Stimulated activated CD8-positive, alpha-beta memory T cell treated with anti-CD3 and anti-CD28 coated beads, Interleukin-4, amount 100 ng/mL, for 48 hours (primary cell): ENCODE data around the gene PDIA6.
"Not testable (repeated sequence)": the region's sequence is repeated elsewhere in the genome, so short reads cannot be mapped to it uniquely, and the experiment has no call there.

Experiments used
- DNase-seq: peaks from one replicate; pipeline ENCODE4 v3.0.0-alpha.2; 2020

Gene PDIA6

DNA sequence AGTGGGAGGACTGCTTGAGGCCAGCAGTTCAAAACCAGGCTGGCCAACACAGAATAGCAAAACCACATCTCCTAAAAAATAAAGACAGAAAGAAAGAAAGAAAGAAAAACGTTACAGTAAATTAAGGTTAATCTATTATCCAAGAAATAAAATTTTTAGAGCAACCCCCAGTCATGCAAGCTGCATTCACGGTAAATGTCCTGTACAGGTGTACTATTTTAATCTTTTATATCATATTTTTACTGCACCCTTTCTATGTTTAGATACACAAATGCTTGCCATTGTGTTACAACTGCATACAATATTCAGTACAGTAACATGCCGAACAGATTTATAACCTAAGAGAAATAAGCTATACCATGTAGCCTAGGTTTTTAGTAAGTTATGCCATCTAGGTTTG is 6.0 kb downstream of the PDIA6 start:
- no peak for DNase-seq

DNA sequence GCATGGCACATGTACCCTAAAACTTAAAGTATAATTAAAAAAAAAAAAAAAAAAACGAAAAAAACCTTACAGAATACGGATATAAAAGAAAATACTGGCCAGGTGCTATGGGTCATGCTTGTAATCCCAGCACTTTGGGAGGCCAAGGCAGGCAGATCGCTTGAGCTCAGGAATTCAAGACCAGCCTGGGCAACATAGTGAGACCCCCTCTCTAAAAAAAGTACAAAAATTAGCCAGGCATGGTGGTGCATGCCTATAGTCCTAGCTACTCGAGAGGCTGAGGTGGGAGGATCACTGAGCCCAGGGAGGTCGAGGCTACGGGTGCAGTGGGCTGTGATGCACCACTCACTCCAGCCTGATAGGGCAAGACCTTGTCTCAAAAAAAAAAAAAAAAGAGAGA is 6.6 kb downstream of the PDIA6 start:
- DNase-seq, result not testable (repeated sequence)

DNA sequence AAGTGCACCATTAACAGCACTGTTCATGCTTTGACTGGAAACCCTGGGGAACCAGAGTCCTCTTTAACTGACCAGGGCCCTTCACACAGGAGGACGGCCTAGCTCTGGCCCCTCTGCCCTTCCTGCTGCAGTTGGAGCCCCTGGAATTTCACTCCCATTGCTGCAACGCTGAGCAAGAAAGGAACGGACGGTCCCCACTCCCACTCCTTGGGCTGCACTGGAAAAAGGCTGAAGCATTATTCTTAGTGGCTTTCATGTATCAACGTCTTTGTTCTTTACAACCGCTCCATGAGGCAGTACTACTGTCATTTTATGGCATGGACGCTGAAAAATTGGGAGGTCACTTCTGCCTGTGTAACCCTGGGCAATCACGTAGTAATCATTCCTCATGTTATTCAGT is 9.9 kb downstream of the PDIA6 start:
- DNase-seq, result no peak

DNA sequence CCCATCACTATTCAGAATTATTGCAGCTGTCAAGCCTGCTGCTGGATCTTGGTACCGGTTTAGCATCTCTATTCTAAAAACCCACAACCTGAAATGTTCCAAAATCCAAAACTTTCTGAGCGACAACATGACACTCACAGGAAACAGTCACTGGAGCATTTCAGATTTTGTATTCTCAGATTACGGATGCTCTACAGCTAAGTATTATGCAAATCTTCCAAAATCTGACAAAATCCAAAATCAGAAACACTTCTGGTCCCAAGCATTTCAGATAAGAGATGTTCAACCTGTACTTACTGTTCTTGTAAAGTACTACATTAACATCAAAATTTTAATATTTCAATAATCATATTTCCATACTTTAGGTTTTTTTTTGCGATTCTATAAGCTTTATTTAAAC is 12.4 kb downstream of the PDIA6 start:
- no peak for DNase-seq

DNA sequence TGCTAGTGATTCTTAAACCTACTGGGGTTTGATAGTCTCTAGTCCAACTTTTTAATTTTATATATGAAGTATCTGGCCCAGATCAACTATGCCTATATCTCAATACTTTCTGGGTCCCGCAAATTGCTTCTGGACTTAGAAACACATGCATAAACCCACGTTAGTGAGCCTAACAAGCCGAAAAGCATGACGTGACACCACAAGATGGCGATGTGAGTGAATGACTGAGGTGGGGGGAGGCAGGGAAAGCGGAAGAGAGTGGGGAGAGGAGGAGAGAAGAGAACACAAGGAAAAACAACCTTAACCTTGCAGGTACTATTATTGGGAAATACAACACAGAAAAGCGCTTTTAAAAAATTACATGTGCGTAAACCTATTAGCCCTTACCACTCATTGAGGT is 13.8 kb downstream of the PDIA6 start:
- no peak for DNase-seq

DNA sequence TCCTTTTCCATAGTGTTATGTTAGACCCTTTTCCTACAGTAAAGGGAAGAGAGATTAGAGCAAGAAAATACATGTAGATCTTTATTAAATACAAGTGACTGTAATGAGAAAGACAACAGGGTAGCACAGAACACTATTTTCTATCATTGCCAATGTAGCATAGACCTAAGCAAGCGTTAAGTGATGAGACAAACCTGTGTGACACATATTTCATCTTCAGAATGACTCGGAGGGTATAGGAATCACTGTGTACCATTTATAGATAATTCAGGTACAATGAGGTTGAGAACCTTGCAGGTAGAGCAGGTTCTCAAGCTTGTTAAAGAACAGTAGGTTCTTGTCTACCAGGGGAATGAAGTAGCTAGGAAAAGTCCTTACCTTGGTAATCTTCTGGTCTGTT is 15.9 kb downstream of the PDIA6 start:
- DNase-seq, result no peak

DNA sequence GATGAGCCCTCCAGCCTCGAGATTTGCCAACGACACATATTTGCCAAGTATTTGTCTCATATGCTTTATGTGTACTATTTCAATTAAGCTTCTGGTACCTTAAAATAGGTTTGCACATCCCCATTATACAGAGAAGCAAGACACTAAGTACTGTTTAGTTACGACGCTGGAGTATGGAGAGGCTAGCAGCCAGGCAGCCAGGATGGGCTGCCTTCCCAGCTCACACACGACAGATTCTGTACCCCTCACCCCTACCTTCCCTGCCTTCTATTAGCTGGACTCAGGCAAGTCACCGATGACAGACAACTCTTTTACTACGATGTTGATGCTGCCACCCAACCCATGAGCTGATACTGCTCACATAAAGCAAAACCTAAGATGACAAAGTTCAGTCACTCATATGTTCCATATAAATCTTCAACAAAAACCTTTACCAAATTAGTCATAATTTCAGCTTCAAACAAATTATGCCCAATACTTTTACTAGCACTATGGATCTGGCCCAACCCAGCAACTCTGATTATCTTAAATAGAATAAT is 17.0 kb downstream of the PDIA6 start:
- no peak for DNase-seq

DNA sequence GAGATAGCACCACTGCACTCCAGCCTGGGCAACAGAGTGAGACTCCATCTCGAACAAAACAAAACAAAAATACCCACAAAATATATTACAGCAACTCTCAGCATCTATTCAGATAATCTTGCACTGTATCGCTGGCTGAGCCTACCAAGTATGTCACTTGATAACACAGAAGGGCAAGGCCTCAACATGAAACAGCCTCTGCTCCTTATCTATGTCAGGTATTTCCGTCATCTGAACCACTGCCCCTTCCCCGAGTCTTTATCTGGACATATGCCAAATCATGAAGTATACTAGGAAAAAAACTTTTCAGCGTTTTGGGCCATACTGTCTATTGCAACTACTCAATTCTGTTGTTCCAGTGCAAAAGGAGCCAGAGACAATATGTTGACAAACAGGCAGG is 17.7 kb downstream of the PDIA6 start:
- no peak for DNase-seq

DNA sequence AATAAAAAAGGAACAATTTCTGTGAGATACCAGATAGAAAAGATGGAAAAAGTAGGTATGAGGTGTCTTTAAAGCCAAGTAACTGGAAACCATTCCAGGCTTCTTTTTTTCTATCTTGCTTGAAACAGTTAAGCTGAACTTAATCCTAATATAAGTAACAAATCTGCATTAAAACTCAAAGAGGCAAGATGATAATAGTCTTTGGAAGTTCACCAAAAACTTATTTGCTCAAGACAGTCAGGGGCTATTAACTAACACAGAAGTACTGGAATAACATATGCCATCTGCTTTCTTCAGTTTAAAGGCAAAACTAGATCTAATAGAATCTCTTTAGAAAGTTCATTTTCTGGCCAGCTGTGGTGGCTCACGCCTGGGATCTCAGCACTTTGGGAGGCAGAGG is 18.8 kb downstream of the PDIA6 start:
- DNase-seq, result no peak

DNA sequence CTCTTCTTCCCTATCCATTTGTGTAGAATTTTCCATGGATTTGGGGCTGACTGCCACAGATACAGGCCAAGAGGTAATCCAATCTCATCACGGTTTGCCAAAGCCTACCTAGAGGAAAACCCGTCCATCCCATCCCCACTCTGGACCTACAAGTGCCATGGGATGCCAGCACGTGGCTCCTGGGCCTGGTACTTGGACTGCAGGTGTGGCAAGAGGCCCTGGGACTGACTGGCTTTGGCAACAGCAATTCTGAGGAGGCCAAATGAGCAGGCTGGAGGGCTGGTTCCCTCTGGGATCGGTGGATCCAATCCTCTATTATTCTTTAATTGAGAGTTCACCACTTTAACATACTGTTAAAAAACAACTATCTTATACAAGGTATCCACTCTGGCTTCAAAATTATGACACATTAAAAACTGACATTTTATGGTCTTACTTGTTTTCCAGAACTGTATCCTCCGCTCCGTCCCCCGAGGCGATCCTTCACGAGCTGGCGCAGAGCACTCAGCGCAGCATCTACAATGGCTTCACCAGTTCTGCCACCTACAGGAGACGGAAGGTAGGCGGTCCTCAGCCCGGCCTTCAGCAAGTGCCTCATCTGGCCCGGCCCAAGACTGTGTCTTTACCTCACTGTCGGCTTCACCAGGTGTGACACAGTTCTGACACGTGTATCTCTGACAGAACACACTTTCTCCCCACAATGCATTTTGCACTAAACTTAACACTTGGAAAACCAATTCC is 19.8 kb downstream of the PDIA6 start:
- no peak for DNase-seq

DNA sequence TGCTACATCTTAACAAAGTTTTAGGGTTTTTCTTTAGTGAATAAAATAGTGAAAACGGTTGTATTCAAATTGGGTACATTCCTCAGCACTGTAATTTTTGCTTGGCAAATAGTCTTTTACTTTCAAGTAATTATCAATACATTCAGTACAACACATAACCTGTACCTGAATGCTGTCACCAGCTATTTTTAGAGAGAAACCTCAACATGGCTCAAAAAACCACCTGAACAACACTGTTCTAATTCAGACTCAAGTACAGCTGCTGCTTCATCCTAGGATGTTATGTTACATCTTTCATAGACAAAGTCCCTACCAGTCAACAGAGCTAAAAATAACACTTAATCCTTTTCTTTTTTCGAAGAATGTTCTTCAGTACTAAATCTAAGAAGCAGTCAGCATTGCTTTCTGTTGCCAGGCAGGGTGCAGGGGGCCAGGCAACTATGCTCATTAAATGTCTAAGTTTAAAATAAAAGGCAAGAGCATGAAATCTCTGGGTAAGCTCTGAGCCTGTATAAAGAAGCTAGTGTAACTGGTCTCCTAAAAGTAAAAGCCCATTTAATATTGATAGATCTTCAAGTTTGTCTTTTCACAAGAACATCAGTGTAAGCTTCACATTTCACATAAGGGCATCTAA is 20.5 kb downstream of the PDIA6 start:
- no peak for DNase-seq

DNA sequence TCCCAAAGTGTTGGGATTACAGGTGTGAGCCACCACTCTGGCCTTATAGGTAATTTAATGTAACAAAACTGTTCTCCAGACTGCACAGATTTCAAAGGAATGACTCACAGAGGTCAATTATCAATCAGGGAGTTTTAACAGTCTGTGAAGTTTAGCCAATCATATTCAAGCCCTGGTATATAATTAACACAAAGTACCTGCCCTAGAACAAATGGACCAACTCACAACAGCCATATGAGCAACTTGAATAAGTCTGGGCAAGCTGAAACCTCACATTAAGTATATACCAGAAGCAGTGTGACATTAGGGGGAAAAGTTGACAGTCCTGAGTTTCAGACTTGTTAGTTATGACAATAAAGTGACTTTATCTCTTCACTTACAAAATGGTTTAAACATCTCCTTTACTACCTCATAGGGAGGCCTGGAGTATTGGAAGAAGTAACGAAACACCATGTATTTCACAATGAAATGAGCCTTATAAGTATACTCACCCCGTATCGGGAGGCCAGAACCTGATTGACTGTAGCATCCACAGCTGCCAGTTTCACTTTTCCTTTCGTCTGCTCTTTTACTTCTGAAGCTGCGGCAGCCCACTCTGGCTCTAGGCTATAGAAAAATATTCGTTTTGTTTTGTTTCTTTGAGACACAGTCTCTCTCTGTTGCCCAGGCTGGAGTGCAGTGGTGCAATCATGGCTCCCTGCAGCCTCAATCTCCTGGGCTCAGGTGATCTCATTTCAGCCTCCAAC is 22.2 kb downstream of the PDIA6 start:
- no peak for DNase-seq

DNA sequence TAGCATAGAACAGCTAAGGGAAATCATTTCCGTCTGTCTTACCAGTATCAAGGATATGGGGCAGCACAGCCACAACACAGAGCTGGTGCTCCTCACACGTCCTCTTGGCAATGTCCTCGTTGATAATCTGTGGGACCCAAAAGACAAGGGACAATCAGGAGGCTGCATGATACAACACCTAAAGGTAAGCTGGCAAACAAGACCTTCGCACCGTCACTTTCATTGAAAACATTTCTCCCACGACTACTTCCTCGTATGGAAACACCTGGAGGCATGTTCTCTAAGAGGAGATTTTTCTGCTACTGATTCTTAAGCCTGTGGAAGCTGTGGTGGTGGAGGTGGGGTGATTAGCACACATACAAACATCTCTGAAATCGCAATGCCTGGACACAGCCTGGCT is 23.7 kb downstream of the PDIA6 start:
- DNase-seq, result no peak

DNA sequence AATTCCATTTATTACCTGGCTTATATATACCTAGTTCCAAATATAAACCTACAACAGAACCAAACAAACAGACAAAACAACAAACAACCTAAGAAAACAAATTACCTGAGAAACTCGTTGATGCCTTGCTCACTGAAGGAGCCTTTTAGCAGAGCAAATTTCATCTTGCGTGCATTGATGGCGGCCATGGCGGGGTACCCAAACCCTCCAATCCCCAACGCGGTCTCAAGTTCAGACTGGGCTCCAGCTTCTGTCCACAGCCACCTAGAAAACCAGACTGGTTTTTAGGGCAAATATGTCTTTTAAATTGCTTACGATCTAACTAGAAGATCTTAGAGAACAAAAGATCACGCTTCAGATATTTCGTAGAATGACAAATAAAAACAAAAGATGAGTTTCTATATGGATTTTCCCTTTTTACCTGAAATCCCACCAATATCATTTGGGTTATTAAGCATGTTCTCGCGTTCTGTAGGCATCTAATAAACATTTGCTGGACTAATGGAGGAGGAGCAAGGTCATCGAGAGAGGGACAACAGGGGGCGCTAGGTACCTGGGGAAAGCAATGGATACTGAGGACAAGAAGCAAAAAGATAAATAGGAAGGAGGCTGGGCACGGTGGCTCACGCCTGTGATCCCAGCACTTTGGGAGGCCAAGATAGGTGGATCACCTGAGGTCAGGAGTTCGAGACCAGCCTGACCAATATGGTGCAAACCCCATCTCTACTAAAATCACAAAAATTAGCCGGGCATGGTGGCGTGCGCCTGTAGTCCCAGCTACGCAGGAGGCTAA is 25.2 kb downstream of the PDIA6 start:
- DNase-seq, result peak; percentile 61

DNA sequence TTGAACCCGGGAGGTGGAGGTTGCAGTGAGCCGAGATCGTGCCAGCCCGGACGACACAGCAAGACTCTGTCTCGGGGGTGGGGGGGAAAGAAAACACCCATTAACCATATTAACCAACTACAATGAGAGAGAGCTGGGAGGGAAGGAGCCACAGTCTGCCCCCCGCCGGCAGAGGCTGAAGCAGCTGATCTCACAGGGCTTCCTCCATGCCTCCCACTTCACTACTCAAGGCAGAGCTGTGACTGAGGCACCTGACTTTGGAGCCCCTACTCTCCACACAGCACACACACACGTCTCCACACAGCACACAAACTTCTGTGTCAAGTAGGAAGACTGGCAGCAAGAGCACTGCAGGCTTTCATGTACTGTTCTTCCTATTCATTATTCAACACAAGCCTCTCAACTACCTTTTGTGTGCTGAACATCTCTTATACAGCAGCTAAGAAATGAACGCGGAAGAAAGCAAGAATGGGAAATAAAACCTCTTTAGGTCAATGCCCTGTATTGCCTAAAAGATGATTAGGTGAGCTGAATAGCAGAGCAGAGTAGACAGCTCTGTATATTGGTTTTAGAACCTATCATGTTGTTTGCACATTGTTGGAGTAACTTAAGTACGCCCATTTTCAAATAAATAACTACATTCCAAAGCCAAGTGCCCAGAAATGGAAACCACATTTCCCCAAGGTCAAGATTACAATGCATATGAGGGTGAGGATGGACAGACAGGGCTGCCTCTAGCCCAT is 26.2 kb downstream of the PDIA6 start:
- no peak for DNase-seq

DNA sequence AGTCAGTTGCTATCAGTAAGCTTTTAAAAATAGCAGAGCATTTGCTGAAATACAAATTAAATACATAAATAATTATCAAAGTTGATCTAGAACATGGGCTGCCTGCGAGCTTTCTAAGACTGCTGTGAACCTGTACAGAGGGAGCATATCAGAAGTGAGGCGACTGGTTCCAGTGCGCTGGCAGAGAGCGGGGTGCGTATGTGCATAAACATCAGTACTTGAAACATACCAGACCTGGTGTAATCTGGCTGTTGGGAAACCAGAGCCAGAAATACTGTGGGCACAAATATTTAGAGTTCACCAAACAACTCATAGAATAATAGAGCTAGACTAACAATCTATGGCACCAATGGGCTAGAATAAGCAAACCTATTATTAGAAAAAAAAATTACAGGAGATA is 27.3 kb downstream of the PDIA6 start:
- DNase-seq, result no peak

DNA sequence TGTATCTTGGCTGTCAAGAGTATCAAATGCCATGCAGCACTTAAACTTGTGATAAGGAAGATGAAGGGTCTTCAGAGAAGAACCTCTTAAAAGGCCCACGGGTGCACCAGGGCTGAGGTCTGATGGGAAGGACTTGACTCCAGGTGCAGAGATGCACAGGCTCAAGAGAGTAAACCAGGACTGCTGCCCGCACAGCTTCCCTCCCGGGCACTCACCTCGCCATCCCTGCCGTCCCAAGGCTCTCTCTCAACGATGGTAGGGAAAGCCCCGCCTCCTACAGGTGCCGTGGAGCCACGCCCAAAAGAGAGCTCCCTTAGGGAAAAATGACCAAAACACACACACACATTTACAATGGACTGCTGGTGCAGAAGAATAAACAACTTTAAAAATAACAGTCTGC is 27.9 kb downstream of the PDIA6 start:
- no peak for DNase-seq

DNA sequence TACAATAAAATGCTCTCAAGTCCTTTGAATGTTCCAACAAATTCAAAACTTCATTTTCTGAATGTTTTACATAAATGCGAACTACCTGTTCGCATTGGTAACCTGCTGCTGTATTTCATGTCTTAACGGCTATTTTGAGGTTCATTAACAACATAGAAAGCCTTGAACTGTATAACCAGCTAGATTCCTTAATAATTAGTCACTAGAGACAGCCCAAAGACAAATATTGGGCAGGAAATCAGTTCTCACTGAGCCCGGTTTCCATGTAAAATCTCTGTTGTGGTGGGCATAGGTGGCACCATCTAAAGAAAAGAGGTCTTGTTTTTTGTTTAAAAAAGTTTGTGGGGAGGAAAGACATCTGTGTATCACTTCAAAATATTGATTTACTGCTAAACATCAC is 29.2 kb downstream of the PDIA6 start:
- DNase-seq, result no peak

DNA sequence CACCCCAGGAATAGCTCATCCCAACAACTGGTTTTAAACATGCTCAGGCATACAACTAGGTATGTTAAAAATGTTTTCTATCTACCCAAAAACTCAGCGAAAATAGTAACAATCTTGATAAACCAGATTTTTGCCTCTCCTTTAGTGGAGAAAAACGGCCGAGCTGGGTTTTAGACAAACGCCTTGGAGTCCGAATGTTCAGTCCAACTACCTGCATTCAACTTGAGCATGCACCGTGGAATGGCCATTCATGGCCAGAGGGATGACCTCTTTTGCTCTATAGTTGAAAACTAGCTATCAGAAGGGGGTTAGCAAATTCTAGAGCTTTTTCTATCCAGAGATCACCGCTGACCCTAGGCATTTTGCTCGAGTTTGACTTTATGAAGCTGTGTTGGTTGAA is 30.8 kb downstream of the PDIA6 start:
- no peak for DNase-seq

DNA sequence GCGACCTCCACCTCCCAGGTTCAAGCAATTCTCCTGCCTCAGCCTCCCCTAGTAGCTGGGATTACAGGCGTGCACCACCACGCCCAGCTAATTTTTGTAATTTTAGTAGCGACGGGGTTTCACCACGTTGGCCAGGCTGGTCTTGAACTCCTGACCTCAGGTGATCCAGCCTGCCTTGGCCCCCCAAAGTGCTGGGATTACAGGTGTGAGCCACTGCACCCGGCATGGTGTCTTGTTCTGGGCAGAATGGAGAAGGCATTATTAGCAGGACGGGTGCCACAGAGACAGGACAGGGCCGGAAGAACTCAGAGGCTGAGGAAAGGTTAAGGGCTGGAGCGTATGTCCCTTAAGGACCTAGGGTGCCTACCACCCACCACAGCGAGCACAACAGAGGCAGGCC is 31.8 kb downstream of the PDIA6 start:
- DNase-seq, result not testable (repeated sequence)

DNA sequence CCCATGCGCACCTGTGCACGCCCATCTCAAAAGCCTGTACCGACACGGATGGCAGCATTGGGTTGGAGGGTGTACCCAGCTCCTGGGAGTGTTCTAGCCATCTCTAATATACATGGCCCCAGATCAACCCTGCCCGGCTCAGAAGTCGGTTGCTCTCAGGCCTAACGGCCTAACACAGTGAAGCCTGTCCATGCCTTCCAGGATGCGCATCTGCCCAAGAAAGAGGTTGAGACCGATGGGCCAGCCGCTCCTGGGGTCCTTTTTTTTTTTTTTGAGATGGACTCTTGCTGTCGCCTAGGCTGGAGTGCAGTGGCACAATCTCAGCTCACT is 32.1 kb downstream of the PDIA6 start:
- no peak for DNase-seq

DNA sequence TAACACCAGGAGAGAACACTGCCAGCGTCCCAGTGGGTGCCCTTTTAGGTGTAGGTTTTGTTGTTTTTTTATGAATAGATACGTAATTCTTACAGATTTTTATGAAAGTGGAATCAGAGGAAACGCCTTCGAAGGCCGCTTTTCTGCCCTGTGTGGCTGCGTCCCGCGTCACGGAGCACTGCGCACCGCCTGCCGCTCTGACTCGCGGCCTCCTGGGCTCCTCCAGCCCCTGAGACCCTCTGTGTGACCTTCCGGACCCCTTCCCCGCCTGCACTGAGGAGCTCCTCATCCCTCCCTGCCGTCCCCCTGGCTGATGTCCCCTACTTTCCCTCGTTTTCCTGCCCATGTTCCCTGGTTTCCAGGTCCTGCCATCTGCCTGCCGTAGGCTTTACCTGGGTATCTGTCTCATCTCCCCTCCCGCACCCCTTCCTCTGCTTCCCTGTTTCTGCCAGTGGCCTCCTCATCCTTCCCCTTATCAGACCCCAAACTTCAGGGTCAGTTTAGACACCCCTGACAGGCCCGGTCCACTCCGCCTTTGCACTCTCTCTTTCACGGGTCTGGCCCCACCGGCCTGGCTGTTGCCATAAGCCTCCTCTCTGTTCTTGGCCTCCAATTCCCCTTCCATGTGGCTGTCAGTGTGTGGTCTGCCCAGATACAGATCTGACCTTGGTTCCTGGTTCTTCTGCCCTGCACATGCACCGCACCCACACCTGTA is 32.7 kb downstream of the PDIA6 start:
- DNase-seq, result no peak
